ENCODE results near the gene ATG16L1. TPM values are rescaled to one million over a fixed set of nuclear protein-coding genes. Genes with fewer than 3 reads are reported as not detected.

ATG16L1 gene
- total and polyA plus RNA-seq, 2 donors (not counting 3 experiments of a cell fraction or from before 2014, with no cell fraction given): 18.1 to 29.8 TPM

- H3K4me1 ChIP-seq (ENCODE audit: control insufficient read depth, extremely low read depth, insufficient read depth, low read length): no peaks in the 10 kb centered on the region
- CTCF ChIA-PET: no interaction called here
- intact Hi-C loops (cut with micrococcal nuclease) (no loop called here), dilution Hi-C loops (cut with MboI; ENCODE audit: extremely low pct_ligation_motif_present, low sequenced_read_pairs) (no loop called here)
- no peaks in the 10 kb centered on the region for H4K20me1 ChIP-seq (replicated peaks; ENCODE audit: control insufficient read depth, extremely low read depth, insufficient read depth, low read length)
- no peaks in the 10 kb centered on the region for H3K9me1 ChIP-seq (replicated peaks; ENCODE audit: control insufficient read depth, extremely low read depth, insufficient read depth, low read length)
- FAIRE-seq (no peak), DNase-seq (ENCODE audit: low read depth, low spot score) (no peak)
- POLR2A ChIA-PET: no interaction called here
- no TSS peak for BruUV-seq (replicated peaks)
- H3K79me2 ChIP-seq (ENCODE audit: control insufficient read depth, insufficient read depth, low read length): no peaks in the 10 kb centered on the region
- H3K27ac ChIP-seq (ENCODE audit: insufficient read depth, low read depth, low read length): no peak overlapping the region
- no peak overlapping the region for H3K9ac ChIP-seq (replicated peaks; ENCODE audit: extremely low read depth, insufficient read depth, low read length)
- H3K36me3 ChIP-seq (ENCODE audit: control insufficient read depth in 2 of 2, extremely low read depth in 1 of 2, insufficient read depth in 2 of 2, low read length in 2 of 2): no peaks in the 10 kb centered on the region
- H3K27me3 ChIP-seq (ENCODE audit: control insufficient read depth in 2 of 2, insufficient read depth in 2 of 2, low read length in 2 of 2): peaks cover 2 to 8% of the 10 kb centered on the region in 2 experiments
- H3K9me3 ChIP-seq (replicated peaks; ENCODE audit: control insufficient read depth, insufficient read depth, low read length): no peaks in the 10 kb centered on the region
- no peak for TF ChIP-seq POLR2A (IDR thresholded peaks at IDR 0.05; ENCODE audit: low read depth, low read length)
- no peak overlapping the region for H3K4me2 ChIP-seq (ENCODE audit: insufficient read depth, low read length)
- no peak overlapping the region for H2AFZ ChIP-seq (ENCODE audit: low read depth, low read length)
- H3K4me3 ChIP-seq (replicated peaks in 1 of 3; ENCODE audit: insufficient read depth in 1 of 3, low read depth in 1 of 3, low read length in 3 of 3): no peak overlapping the region
These were observed 62.9 kb downstream of the ATG16L1 start for GRCh38 chr2:233314180-233314925.

DNA sequence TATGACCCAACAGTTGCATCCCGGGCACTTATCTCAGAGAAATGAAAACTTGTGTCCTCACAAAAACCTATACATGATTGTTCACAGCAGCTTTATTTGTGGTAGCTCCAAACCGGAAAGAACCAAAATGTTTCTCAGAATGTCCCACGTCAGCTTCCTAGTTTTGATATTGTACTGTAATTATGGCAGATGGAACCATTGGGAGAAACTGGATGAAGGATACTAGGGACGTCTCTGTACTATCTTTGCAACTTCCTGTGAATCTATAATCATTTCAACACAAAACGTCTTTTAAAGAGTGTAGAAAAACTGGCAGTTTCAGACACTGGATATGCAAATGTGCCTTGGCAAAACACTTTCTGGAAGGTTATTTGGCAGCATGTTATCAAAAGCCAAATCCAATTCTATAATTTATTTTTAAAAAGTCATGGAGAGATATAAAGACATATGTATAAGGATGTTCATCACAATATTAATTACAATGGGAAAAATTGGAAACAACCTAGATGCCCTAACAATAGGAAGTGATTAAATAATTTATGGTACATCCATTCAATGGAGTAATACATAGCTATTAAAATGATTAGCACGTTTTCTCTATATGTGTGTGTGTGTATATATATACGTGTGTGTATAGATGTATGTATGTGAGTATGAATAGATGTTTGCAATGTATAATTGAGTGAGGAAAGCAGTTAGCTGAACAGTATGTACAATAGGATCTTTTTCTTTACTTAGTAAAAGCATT, 65.9 kb downstream of the ATG16L1 start:
- Histone ChIP-seq H3K4me1 (ENCODE audit: control insufficient read depth, extremely low read depth, insufficient read depth, low read length) (no peaks in the 10 kb centered on the region), H3K4me2 (ENCODE audit: insufficient read depth, low read length) (no peak overlapping the region), H3K27ac (ENCODE audit: insufficient read depth, low read depth, low read length) (no peak overlapping the region), H3K36me3 (ENCODE audit: control insufficient read depth in 2 of 2, extremely low read depth in 1 of 2, insufficient read depth in 2 of 2, low read length in 2 of 2) (no peaks in the 10 kb centered on the region), H2AFZ (ENCODE audit: low read depth, low read length) (no peak overlapping the region), H3K79me2 (ENCODE audit: control insufficient read depth, insufficient read depth, low read length) (no peaks in the 10 kb centered on the region), H4K20me1 (replicated peaks; ENCODE audit: control insufficient read depth, extremely low read depth, insufficient read depth, low read length) (no peaks in the 10 kb centered on the region), H3K9ac (replicated peaks; ENCODE audit: extremely low read depth, insufficient read depth, low read length) (no peak overlapping the region), H3K9me3 (replicated peaks; ENCODE audit: control insufficient read depth, insufficient read depth, low read length) (no peaks in the 10 kb centered on the region), H3K27me3 (ENCODE audit: control insufficient read depth in 2 of 2, insufficient read depth in 2 of 2, low read length in 2 of 2) (peaks cover 3 to 8% of the 10 kb centered on the region in 2 experiments), H3K9me1 (replicated peaks; ENCODE audit: control insufficient read depth, extremely low read depth, insufficient read depth, low read length) (no peaks in the 10 kb centered on the region), H3K4me3 (replicated peaks in 1 of 3; ENCODE audit: insufficient read depth in 1 of 3, low read depth in 1 of 3, low read length in 3 of 3) (no peak overlapping the region)
- FAIRE-seq (no peak), DNase-seq (ENCODE audit: low read depth, low spot score) (no peak)
- BruUV-seq (replicated peaks): no TSS peak
- intact Hi-C loops (cut with micrococcal nuclease): no loop called here
- TF ChIP-seq POLR2A (IDR thresholded peaks at IDR 0.05; ENCODE audit: low read depth, low read length): no peak
- no peak for TF ChIP-seq GATA2 (IDR thresholded peaks at IDR 0.05; ENCODE audit: insufficient read depth, insufficient read length, low read depth, low read length)
- TF ChIP-seq FOS (IDR thresholded peaks at IDR 0.05; ENCODE audit: borderline replicate concordance, insufficient read depth, low read length): no peak
- dilution Hi-C loops (cut with MboI; ENCODE audit: extremely low pct_ligation_motif_present, low sequenced_read_pairs): no loop called here
- CTCF ChIA-PET: interaction anchor here (0.6 to 0.9 kb wide), 2 partner anchors 126 to 671 kb away, joined by 3 to 4 read pairs; no protein-coding TSS in a partner anchor
- POLR2A ChIA-PET: no interaction called here
